Measurements from ENCODE around the gene ERCC4.

- TF ChIP-seq CTCF (IDR thresholded peaks at IDR 0.05; ENCODE audit: low read depth, low read length) (no peak), EZH2phosphoT487 (IDR thresholded peaks at IDR 0.05; ENCODE audit: low read depth) (no peak)
Observed at GRCh38 chr16:13953501-13953900, 33.5 kb downstream of the ERCC4 start.

Data from OCI-LY3 (cell line).